HepG2 (cell line): ENCODE results near the gene FIBP. TPM values are rescaled to one million over a fixed set of nuclear protein-coding genes. Genes with fewer than 3 reads are reported as not detected.

Experiments
- CBX1 ChIP-seq: IDR thresholded peaks from one replicate; pipeline ENCODE4 v1.6.1; 2016; ENCODE audit warnings: antibody characterized with exemption, low read depth
- CENPX ChIP-seq: sonication (generic); formaldehyde crosslinking; IDR thresholded peaks from 2 replicates; pipeline ENCODE4 v1.9.0; 2021; ENCODE audit warnings: mild to moderate bottlenecking, missing genetic modification reagents, moderate library complexity
- CREB1 ChIP-seq, 2 experiments: fragments of 450-650 bp in 1 of 2; IDR thresholded peaks; 2 replicates each; pipeline ENCODE4 v1.6.1; 2016 to 2017; ENCODE audit warnings: control low read depth in 1 of 2, mild to moderate bottlenecking in 1 of 2, missing compliant biosample characterization in 1 of 2, missing genetic modification characterization in 1 of 2
- ELF3 ChIP-seq: IDR thresholded peaks from 2 replicates; pipeline ENCODE4 v1.6.1; 2016; ENCODE audit warnings: missing genetic modification reagents, missing compliant biosample characterization
- GMEB1 ChIP-seq: sonication (generic); formaldehyde crosslinking; IDR thresholded peaks from 2 replicates; pipeline ENCODE4 v1.5.1; 2020; ENCODE audit warnings: missing genetic modification reagents, mild to moderate bottlenecking, borderline replicate concordance
- MBNL3 ChIP-seq: fragments of 250-450 bp; sonication (Bioruptor Pico); conservative IDR thresholded peaks from 2 replicates; pipeline ENCODE4 v1.8.0; 2022; ENCODE audit warnings: mild to moderate bottlenecking, inconsistent platforms
- MTF2 ChIP-seq: sonication (generic); formaldehyde crosslinking; IDR thresholded peaks from 2 replicates; pipeline ENCODE4 v1.5.0; 2020; ENCODE audit warnings: missing genetic modification reagents, borderline replicate concordance
- NR2F2 ChIP-seq: IDR thresholded peaks from 2 replicates; pipeline ENCODE4 v1.6.1; 2012; ENCODE audit warnings: low read depth, inconsistent platforms, borderline replicate concordance
- ONECUT2 ChIP-seq: sonication (generic); formaldehyde crosslinking; IDR thresholded peaks from 2 replicates; pipeline ENCODE4 v1.4.0; 2020; ENCODE audit warnings: missing genetic modification reagents
- PCBP1 ChIP-seq: fragments of 200-400 bp; formaldehyde crosslinking; IDR thresholded peaks from 2 replicates; pipeline ENCODE4 v1.6.1; 2017; ENCODE audit warnings: mild to moderate bottlenecking, low read depth, low read length, borderline replicate concordance
- PHF8 ChIP-seq: sonication (generic); formaldehyde crosslinking; IDR thresholded peaks from 2 replicates; pipeline ENCODE4 v1.5.0; 2020; ENCODE audit warnings: missing genetic modification reagents
- POLR2A ChIP-seq, 2 experiments: IDR thresholded peaks; 2 replicates each; pipeline ENCODE4 v1.6.1; 2011; ENCODE audit warnings: low read depth in 2 of 2, low read length in 2 of 2, mild to moderate bottlenecking in 1 of 2, moderate library complexity in 1 of 2; ENCODE audit not compliant: insufficient read depth in 1 of 2
- STAT6 ChIP-seq: sonication (generic); formaldehyde crosslinking; IDR thresholded peaks from 2 replicates; pipeline ENCODE4 v1.4.0; 2020; ENCODE audit warnings: missing genetic modification reagents, mild to moderate bottlenecking, borderline replicate concordance
- THAP7 ChIP-seq: sonication (generic); formaldehyde crosslinking; IDR thresholded peaks from 2 replicates; pipeline ENCODE4 v1.8.1; 2023; ENCODE audit warnings: mild to moderate bottlenecking, missing genetic modification reagents
- ZC3H4 ChIP-seq: sonication (generic); formaldehyde crosslinking; IDR thresholded peaks from 2 replicates; pipeline ENCODE4 v1.4.0; 2020; ENCODE audit warnings: missing genetic modification reagents, borderline replicate concordance
- ZNF224 ChIP-seq: sonication (generic); formaldehyde crosslinking; IDR thresholded peaks from 2 replicates; pipeline ENCODE4 v1.5.0; 2020; ENCODE audit warnings: mild to moderate bottlenecking, missing genetic modification reagents
- ZNF251 ChIP-seq: sonication (generic); formaldehyde crosslinking; IDR thresholded peaks from 2 replicates; pipeline ENCODE4 v1.9.0; 2021; ENCODE audit warnings: mild to moderate bottlenecking, missing genetic modification reagents
- ZNF264 ChIP-seq: sonication (generic); formaldehyde crosslinking; IDR thresholded peaks from 2 replicates; pipeline ENCODE4 v1.4.0; 2020; ENCODE audit warnings: missing genetic modification reagents
- ZNF296 ChIP-seq: sonication (generic); formaldehyde crosslinking; conservative IDR thresholded peaks from 2 replicates; pipeline ENCODE4 v1.5.0; 2020; ENCODE audit warnings: mild to moderate bottlenecking, missing genetic modification reagents
- ZNF33A ChIP-seq: sonication (generic); formaldehyde crosslinking; IDR thresholded peaks from 2 replicates; pipeline ENCODE4 v1.5.1; 2020; ENCODE audit warnings: missing genetic modification reagents, mild to moderate bottlenecking, moderate library complexity, borderline replicate concordance
- ZNF451 ChIP-seq: sonication (generic); formaldehyde crosslinking; IDR thresholded peaks from 2 replicates; pipeline ENCODE4 v1.5.0; 2020; ENCODE audit warnings: mild to moderate bottlenecking, missing genetic modification reagents
- ZNF557 ChIP-seq: sonication (generic); formaldehyde crosslinking; IDR thresholded peaks from 2 replicates; pipeline ENCODE4 v1.4.0; 2020; ENCODE audit warnings: missing genetic modification reagents
- ZNF724P ChIP-seq: sonication (generic); formaldehyde crosslinking; IDR thresholded peaks from 2 replicates; pipeline ENCODE4 v1.8.0; 2022; ENCODE audit warnings: missing genetic modification reagents, borderline replicate concordance
- ZNF761 ChIP-seq: sonication (generic); formaldehyde crosslinking; conservative IDR thresholded peaks from 2 replicates; pipeline ENCODE4 v1.4.0; 2020; ENCODE audit warnings: mild to moderate bottlenecking, missing genetic modification reagents
- ZNF788 ChIP-seq: sonication (generic); formaldehyde crosslinking; IDR thresholded peaks from 2 replicates; pipeline ENCODE4 v1.5.0; 2020; ENCODE audit warnings: mild to moderate bottlenecking, missing genetic modification reagents, borderline replicate concordance
- ZNF850 ChIP-seq: sonication (generic); formaldehyde crosslinking; conservative IDR thresholded peaks from 2 replicates; pipeline ENCODE4 v1.9.0; 2021; ENCODE audit warnings: mild to moderate bottlenecking, missing genetic modification reagents
- ZSCAN9 ChIP-seq: IDR thresholded peaks from 2 replicates; pipeline ENCODE4 v1.6.1; 2016; ENCODE audit warnings: borderline replicate concordance
- polyA plus RNA-seq, 8 experiments: library from polyadenylated mRNA; depleted of rRNA in 3 of 8; stranded (reverse) in 7 of 8; unstranded in 1 of 8; fragments of >200 nt; fragmentation: Illumina TruSeq in 4 of 8; extraction: Trizol in 4 of 8; gene quantifications; 2 replicates each; pipeline versions ENCODE4 v1.2.1 to v1.2.3, GENCODE V29; 2011 to 2016; ENCODE audit warnings: low read depth in 4 of 8, missing spikeins in 1 of 8, mixed read lengths in 1 of 8; ENCODE audit not compliant: insufficient read depth in 1 of 8
- total RNA-seq, 5 experiments: library from RNA; depleted of rRNA; stranded (reverse); fragments of >200 nt; fragmentation: Illumina TruSeq; extraction: Trizol; gene quantifications; 2 replicates each; pipeline ENCODE4 v1.2.3, GENCODE V29; 2016; ENCODE audit warnings: low read depth in 1 of 5

FIBP gene
- total and polyA plus RNA-seq, 2 of the 13 experiments (the other 11 are each of a cell fraction or from before 2014, with no cell fraction given) = 42.9 to 62.1 TPM

- TF ChIP-seq STAT6 (CRISPR knock-in tag) (no peak), NR2F2 (no peak), ZNF557 (CRISPR knock-in tag) (no peak), ZC3H4 (CRISPR knock-in tag) (no peak), ZNF724P (CRISPR knock-in tag) (0 out of 2 replicates have a peak, but pooled peaks have one; percentile 43), ZNF451 (CRISPR knock-in tag) (0 out of 2 replicates have a peak, but pooled peaks have one; percentile 40), ZNF296 (no peak; the same call in 1 of the 2 replicates), ZNF788 (CRISPR knock-in tag) (0 out of 2 replicates have a peak, but pooled peaks have one; percentile 9), ZNF224 (CRISPR knock-in tag) (0 out of 2 replicates have a peak, but pooled peaks have one; percentile 44), ONECUT2 (CRISPR knock-in tag) (no peak), ZNF33A (CRISPR knock-in tag) (peak; percentile 69; the same call in 1 of the 2 replicates), CENPX (CRISPR knock-in tag) (no peak), ZNF264 (CRISPR knock-in tag) (no peak), ZSCAN9 (CRISPR knock-in tag) (no peak), ELF3 (CRISPR knock-in tag) (peak; percentile 58), POLR2A (IDR thresholded peaks at IDR 0.05; ENCODE audit: insufficient read depth in 1 of 2, low read depth in 2 of 2, low read length in 2 of 2) (no peak), CREB1 (IDR thresholded peaks at IDR 0.05) (no peak), CREB1 (CRISPR knock-in tag; IDR thresholded peaks at IDR 0.05) (no peak), PHF8 (CRISPR knock-in tag) (peak; percentile 72), CBX1 (no peak), GMEB1 (peak; percentile 60; the same call in 1 of the 2 replicates), ZNF251 (CRISPR knock-in tag) (no peak), PCBP1 (no peak), MTF2 (no peak), THAP7 (CRISPR knock-in tag) (no peak), ZNF761 (CRISPR knock-in tag) (no peak), MBNL3 (no peak), ZNF850 (CRISPR knock-in tag) (no peak; the same call in 1 of the 2 replicates)
Observed at GRCh38 chr11:65899356-65900124, 11.3 kb upstream of the FIBP start (continued).
